Activated T-cell treated with anti-CD3 and anti-CD28 coated beads, Interleukin-2, amount 50 U/mL, for 4 hours (primary cell): ENCODE results near the gene TMEM223. TPM values are rescaled to one million over a fixed set of nuclear protein-coding genes. Genes with fewer than 3 reads are reported as not detected.
"Not testable (repeated sequence)": the region's sequence is repeated elsewhere in the genome, so short reads cannot be mapped to it uniquely, and the experiment has no call there.

ENCODE experiments used
- ATAC-seq, 2 donors: fragments of 200-7000 bp; cut with Tn5 transposase; one replicate each; pipeline ENCODE4 v1.10.0; 2021
- DNase-seq: peaks from one replicate; pipeline ENCODE4 v3.0.0-alpha.2; 2020
- H3K27me3 Mint-ChIP-seq: one replicate; pipeline ENCODE4 v1.8.0; 2021; ENCODE audit warnings: low read depth, mixed read lengths
- H3K36me3 Mint-ChIP-seq: one replicate; pipeline ENCODE4 v1.8.0; 2022; ENCODE audit warnings: mixed read lengths; ENCODE audit not compliant: insufficient read depth
- H3K4me1 Mint-ChIP-seq: one replicate; pipeline ENCODE4 v1.8.0; 2021; ENCODE audit warnings: low read depth, mixed read lengths
- H3K4me3 Mint-ChIP-seq: one replicate; pipeline ENCODE4 v1.8.0; 2021; ENCODE audit warnings: mild to moderate bottlenecking, moderate library complexity, mixed read lengths
- H3K9me3 Mint-ChIP-seq: one replicate; pipeline ENCODE4 v1.8.0; 2021; ENCODE audit warnings: mixed read lengths
- total RNA-seq, 3 donors: library from RNA; stranded (reverse); gene quantifications; one replicate each; pipeline ENCODE4 v1.2.1, GENCODE V29; 2021

TMEM223 gene
- total RNA-seq, 3 donors from 2014 or later = 9.4 to 12.1 (median 11.6) TPM

GRCh38 chr11:62786318-62787004, 5.3 kb downstream of the TMEM223 start:
- peak overlapping the region; percentile 85 for H3K4me3 Mint-ChIP-seq
- ATAC-seq = peak; percentile 70 to 74

GRCh38 chr11:62782753-62783152, 9.1 kb downstream of the TMEM223 start:
- DNase-seq = no peak
- Mint-ChIP-seq H3K4me3 (no peak overlapping the region), H3K9me3 (no peaks in the 10 kb centered on the region), H3K36me3 (peaks cover 9% of the 10 kb centered on the region), H3K27me3 (no peaks in the 10 kb centered on the region), H3K4me1 (peaks cover 14% of the 10 kb centered on the region)
- no peak for ATAC-seq

More at GRCh38 chr11:62786318-62787004, 5.3 kb downstream of the TMEM223 start:
- Mint-ChIP-seq H3K27me3 (no peaks in the 10 kb centered on the region), H3K4me1 (peaks cover 44% of the 10 kb centered on the region), H3K9me3 (no peaks in the 10 kb centered on the region), H3K36me3 (peaks cover 5% of the 10 kb centered on the region)
- peak; percentile 79 for DNase-seq

GRCh38 chr11:62778441-62778840, 13.4 kb downstream of the TMEM223 start:
- ATAC-seq = peak in 1 of 2 donors; percentile 30
- H3K4me1 Mint-ChIP-seq = peaks cover 9% of the 10 kb centered on the region
- H3K27me3 Mint-ChIP-seq = no peaks in the 10 kb centered on the region
- peaks cover 23% of the 10 kb centered on the region for H3K36me3 Mint-ChIP-seq
- no peaks in the 10 kb centered on the region for H3K9me3 Mint-ChIP-seq
- DNase-seq = no peak
- H3K4me3 Mint-ChIP-seq = no peak overlapping the region

GRCh38 chr11:62777389-62777788, 14.4 kb downstream of the TMEM223 start:
- peak in 1 of 2 donors; percentile 66 for ATAC-seq
- H3K4me1 Mint-ChIP-seq = peaks cover 9% of the 10 kb centered on the region
- DNase-seq = no peak
- H3K4me3 Mint-ChIP-seq = no peak overlapping the region
- no peaks in the 10 kb centered on the region for H3K27me3 Mint-ChIP-seq
- H3K9me3 Mint-ChIP-seq = no peaks in the 10 kb centered on the region
- H3K36me3 Mint-ChIP-seq = peaks cover 18% of the 10 kb centered on the region

- Mint-ChIP-seq H3K4me3 (no peak overlapping the region), H3K27me3 (no peaks in the 10 kb centered on the region), H3K4me1 (peaks cover 17% of the 10 kb centered on the region), H3K36me3 (peaks cover 18% of the 10 kb centered on the region), H3K9me3 (no peaks in the 10 kb centered on the region)
- DNase-seq = no peak
- no peak for ATAC-seq
These were observed 16.2 kb downstream of the TMEM223 start for GRCh38 chr11:62775646-62776045.

- Mint-ChIP-seq H3K4me1 (peaks cover 28% of the 10 kb centered on the region), H3K9me3 (no peaks in the 10 kb centered on the region), H3K27me3 (no peaks in the 10 kb centered on the region), H3K36me3 (peaks cover 18% of the 10 kb centered on the region), H3K4me3 (no peak overlapping the region)
- DNase-seq = no peak
- ATAC-seq = no peak
These were observed 17.4 kb downstream of the TMEM223 start for GRCh38 chr11:62774407-62774806.

GRCh38 chr11:62771144-62772021, 20.4 kb downstream of the TMEM223 start, which contains the start of gene TAF6L:
Gene TAF6L (plus strand): TSS chr11:62771396. CDS start chr11:62775784, 4,388 bp downstream.
- H3K36me3 Mint-ChIP-seq = peaks cover 11% of the 10 kb centered on the region
- peak; percentile 95 to 96 for ATAC-seq
- peak; percentile 89 for DNase-seq
- H3K4me1 Mint-ChIP-seq = peaks cover 24% of the 10 kb centered on the region
- peak within 1 kb of the TSS; percentile 88 for H3K4me3 Mint-ChIP-seq
- H3K27me3 Mint-ChIP-seq = no peaks in the 10 kb centered on the region
- no peaks in the 10 kb centered on the region for H3K9me3 Mint-ChIP-seq

- DNase-seq (no peak), ATAC-seq (peak in 1 of 2 donors; percentile 2)
- Mint-ChIP-seq H3K4me3 (peak overlapping the region; percentile 88), H3K27me3 (no peaks in the 10 kb centered on the region), H3K9me3 (no peaks in the 10 kb centered on the region), H3K4me1 (peaks cover 25% of the 10 kb centered on the region), H3K36me3 (peaks cover 11% of the 10 kb centered on the region)
These were observed 21.0 kb downstream of the TMEM223 start for GRCh38 chr11:62770778-62771143.

- peak overlapping the region; percentile 92 for H3K4me3 Mint-ChIP-seq
- not testable (repeated sequence) for H3K27me3 Mint-ChIP-seq, ATAC-seq, H3K9me3 Mint-ChIP-seq, H3K36me3 Mint-ChIP-seq, DNase-seq
- peaks cover 16% of the 10 kb centered on the region for H3K4me1 Mint-ChIP-seq
These were observed 31.0 kb downstream of the TMEM223 start for GRCh38 chr11:62760867-62761227.

- no peak overlapping the region for H3K4me3 Mint-ChIP-seq
- DNase-seq (no peak), ATAC-seq (no peak)
- H3K9me3 Mint-ChIP-seq = no peaks in the 10 kb centered on the region
- H3K27me3 Mint-ChIP-seq = no peaks in the 10 kb centered on the region
- H3K36me3 Mint-ChIP-seq = peaks cover 4% of the 10 kb centered on the region
- peaks cover 24% of the 10 kb centered on the region for H3K4me1 Mint-ChIP-seq
These were observed 33.7 kb downstream of the TMEM223 start for GRCh38 chr11:62757846-62758788.

- no peaks in the 10 kb centered on the region for H3K27me3 Mint-ChIP-seq
- peak overlapping the region; percentile 33 for H3K4me3 Mint-ChIP-seq
- DNase-seq = no peak
- peaks cover 3% of the 10 kb centered on the region for H3K36me3 Mint-ChIP-seq
- ATAC-seq = no peak
- peaks cover 17% of the 10 kb centered on the region for H3K4me1 Mint-ChIP-seq
- H3K9me3 Mint-ChIP-seq = no peaks in the 10 kb centered on the region
These were observed 36.7 kb downstream of the TMEM223 start for GRCh38 chr11:62755086-62755615.

GRCh38 chr11:62753736-62754603, 37.8 kb downstream of the TMEM223 start, which contains the start of gene ZBTB3:
Gene ZBTB3 (minus strand): TSS chr11:62754160. CDS start chr11:62753664, 496 bp downstream.
- no peaks in the 10 kb centered on the region for H3K27me3 Mint-ChIP-seq
- H3K4me3 Mint-ChIP-seq = peak within 1 kb of the TSS; percentile 97
- DNase-seq (peak; percentile 95), ATAC-seq (peak; percentile 98 to 99)
- H3K36me3 Mint-ChIP-seq = peaks cover 5% of the 10 kb centered on the region
- H3K9me3 Mint-ChIP-seq = no peaks in the 10 kb centered on the region
- peaks cover 22% of the 10 kb centered on the region for H3K4me1 Mint-ChIP-seq
